Heart left ventricle (tissue), 16 donors: ENCODE measurements around the gene AIF1L. TPM values are rescaled to one million over a fixed set of nuclear protein-coding genes. Genes with fewer than 3 reads are reported as not detected.

ENCODE experiments used
- ATAC-seq, 4 donors: fragments of 200-7000 bp; cut with Tn5 transposase; one replicate each; pipeline ENCODE4 v1.9.1; 2020 to 2022; ENCODE audit warnings: moderate library complexity in 4 of 4, mild to moderate bottlenecking in 3 of 4, moderate number of reproducible peaks in 1 of 4
- DNase-seq, 5 donors: peaks; one replicate each; pipeline ENCODE4 v3.0.0-alpha.2; 2020
- H3K27ac ChIP-seq, 12 donors: fragments of 200-600 bp; sonication (generic) in 4 of 12; one replicate each; pipeline versions ENCODE4 v1.5.0 to v1.8.0; 2016 to 2022; ENCODE audit warnings: mild to moderate bottlenecking in 2 of 12
- H3K27me3 ChIP-seq, 9 donors: fragments of 200-600 bp; sonication (generic) in 2 of 9; one replicate each; pipeline versions ENCODE4 v1.5.1 to v1.8.0; 2016 to 2022; ENCODE audit warnings: mild to moderate bottlenecking in 3 of 9
- H3K36me3 ChIP-seq, 9 donors: fragments of 200-600 bp; sonication (generic) in 2 of 9; one replicate each; pipeline versions ENCODE4 v1.5.0 to v1.8.0; 2018 to 2022; ENCODE audit warnings: mild to moderate bottlenecking in 2 of 9
- H3K4me1 ChIP-seq, 12 donors: fragments of 200-600 bp; sonication (generic) in 4 of 12; one replicate each; pipeline versions ENCODE4 v1.5.0 to v1.8.0; 2016 to 2022; ENCODE audit warnings: mild to moderate bottlenecking in 3 of 12
- H3K4me3 ChIP-seq, 12 donors: fragments of 200-600 bp; sonication (generic) in 4 of 12; one replicate each; pipeline versions ENCODE4 v1.5.0 to v1.8.0; 2017 to 2022; ENCODE audit warnings: mild to moderate bottlenecking in 9 of 12, moderate library complexity in 4 of 12
- H3K9me3 ChIP-seq, 12 donors: fragments of 200-600 bp; sonication (generic) in 4 of 12; one replicate each; pipeline versions ENCODE4 v1.5.0 to v1.8.0; 2016 to 2022; ENCODE audit warnings: mild to moderate bottlenecking in 1 of 12
- CTCF ChIP-seq, 12 donors: fragments of 200-600 bp; sonication (generic) in 4 of 12; IDR thresholded peaks; one replicate each; pipeline versions ENCODE4 v1.5.0 to v1.8.0; 2018 to 2022; ENCODE audit warnings: antibody characterized with exemption in 12 of 12, mild to moderate bottlenecking in 5 of 12
- POLR2A ChIP-seq, 2 donors: fragments of 450-650 bp; IDR thresholded peaks; one replicate each; pipeline ENCODE4 v1.6.1; 2017; ENCODE audit warnings: antibody characterized with exemption in 2 of 2, mild to moderate bottlenecking in 2 of 2, moderate library complexity in 2 of 2
- WGBS, 4 donors: extraction: QIAGEN DNeasy Blood & Tissue Kit in 2 of 4; methylation state at CpG; one replicate each; pipeline versions ENCODE4 v1.1.5 to v1.1.7; 2013 to 2018; 5-methylcytosine and 5-hydroxymethylcytosine counted together
- intact Hi-C, 10 donors: fragments of 100-400 bp; cut with DNase I; formaldehyde crosslinking; loops; one replicate each; pipeline versions ENCODE4 v1.11.1 to v1.14.2; 2022
- polyA plus RNA-seq, 2 donors: library from polyadenylated mRNA; stranded (reverse); fragments of 200-250 nt; gene quantifications; one replicate each; pipeline ENCODE4 v1.2.3, GENCODE V29; 2013
- total RNA-seq, 9 donors: library from RNA; depleted of rRNA in 2 of 9; stranded (reverse); fragments of >200 nt in 2 of 9; fragmentation: NEBNext Ultra II Directional in 3 of 9; extraction: Animal tissue kit (Norgen Biotek cat#: 25700) in 3 of 9; gene quantifications; one replicate each; pipeline versions ENCODE4 v1.1.0 to v1.2.4, GENCODE V29; 2016 to 2023
- donor health status: ischemic (EF 13 %, LVEDD 7.1; RV severe dilation, severe dysfunction).
- donor health status: healthy with polysubstance abuse.
- donor health status: DM: no; HTN: yes; CAD: no.
- donor health status: DM: no; HTN: no; CAD: no.
- donor health status: ischemic (EF 25% LVEDD 6.9; RV normal size, moderate dysfunction).
- donor health status: ischemic (EF 25% LVEDD 5.7; RV mildly dilated, moderate dysfunction).
- donor health status: healthy.
- donor health status: DM: yes; HTN: yes; CAD: no.
- donor health status: ischemic (EF 35%, LVEDD 5.7; RV mildly dilated, moderate dysfunction).
- donor health status: nonischemic (EF 11% LVEDD 7.7; RV severe dilation, severe dysfunction).
- donor health status: DM: yes; HTN: yes; CAD: no.
- donor health status: PGD.
- donor health status: ischemic (EF 29% LVEDD 5.4; RV normal size, mild dysfunction).
- donor health status: nonischemic (EF 23%, LVEDD 6.1; RV moderate dilation, normal function).

Gene AIF1L
- total and polyA plus RNA-seq, 11 donors: 12.1 to 93.8 (median 23.1) TPM

- Histone ChIP-seq H3K27ac (peak overlapping the region in 11 of 12 donors; percentile 59 to 91 (median 81)), H3K36me3 (peaks cover 0 to 58% (median 42%) of the 10 kb centered on the region in 9 donors), H3K27me3 (no peaks in the 10 kb centered on the region), H3K9me3 (no peaks in the 10 kb centered on the region), H3K4me3 (peak overlapping the region; percentile 55 to 99 (median 87)), H3K4me1 (peaks cover 0 to 22% (median 15%) of the 10 kb centered on the region in 12 donors)
- DNase-seq (no peak), ATAC-seq (no peak)
- TF ChIP-seq CTCF (IDR thresholded peaks at IDR 0.05) (no peak), POLR2A (IDR thresholded peaks at IDR 0.05) (no peak)
- 0 to 1% (median 0%) methylated on average over 10 to 11 of the region's 11 CpGs for WGBS, 4 donors
- intact Hi-C loops: loop anchor here in 4 of 10 donors (5.0 to 10.0 kb wide), 2 partner anchors 69 to 71 kb away; no protein-coding TSS in a partner anchor
Observed at GRCh38 chr9:131126059-131126426, 29.7 kb downstream of the AIF1L start.

GRCh38 chr9:131129183-131129582 is 32.9 kb downstream of the AIF1L start:
- Histone ChIP-seq H3K27me3 (no peaks in the 10 kb centered on the region), H3K4me1 (peaks cover 0 to 22% (median 15%) of the 10 kb centered on the region in 12 donors), H3K36me3 (peaks cover 0 to 75% (median 69%) of the 10 kb centered on the region in 9 donors), H3K27ac (no peak overlapping the region), H3K9me3 (no peaks in the 10 kb centered on the region), H3K4me3 (no peak overlapping the region)
- no peak for DNase-seq
- TF ChIP-seq POLR2A (IDR thresholded peaks at IDR 0.05) (no peak), CTCF (IDR thresholded peaks at IDR 0.05) (no peak)
- 73 to 86% (median 77%) methylated on average over 3 of the region's 3 CpGs for WGBS, 4 donors
- ATAC-seq: no peak
- intact Hi-C loops: loop anchor here in 4 of 10 donors (5.0 to 10.0 kb wide), 2 partner anchors 72 to 74 kb away; no protein-coding TSS in a partner anchor

GRCh38 chr9:131138676-131139075 is 42.3 kb downstream of the AIF1L start:
- H3K36me3 ChIP-seq: peaks cover 0 to 100% (median 98%) of the 10 kb centered on the region in 9 donors
- no peak overlapping the region for H3K4me3 ChIP-seq
- intact Hi-C loops: loop anchor here in 1 of 10 donors (10.0 kb wide), 1 partner anchor 306 kb away; no protein-coding TSS in a partner anchor
- no peaks in the 10 kb centered on the region for H3K4me1 ChIP-seq
- no peaks in the 10 kb centered on the region for H3K9me3 ChIP-seq
- ATAC-seq (no peak), DNase-seq (no peak)
- H3K27me3 ChIP-seq: no peaks in the 10 kb centered on the region
- TF ChIP-seq POLR2A (IDR thresholded peaks at IDR 0.05): no peak
- H3K27ac ChIP-seq: no peak overlapping the region
- 87 to 93% (median 92%) methylated on average over 2 of the region's 2 CpGs for WGBS, 4 donors

- H3K4me3 ChIP-seq: no peak overlapping the region
- no peaks in the 10 kb centered on the region for H3K4me1 ChIP-seq
- peaks cover 0 to 100% (median 98%) of the 10 kb centered on the region in 9 donors for H3K36me3 ChIP-seq
- TF ChIP-seq POLR2A (IDR thresholded peaks at IDR 0.05) (no peak), CTCF (IDR thresholded peaks at IDR 0.05) (no peak)
- H3K27ac ChIP-seq: no peak overlapping the region
- no peaks in the 10 kb centered on the region for H3K27me3 ChIP-seq
- intact Hi-C loops: loop anchor here in 1 of 10 donors (10.0 kb wide), 1 partner anchor 1145 kb away; no protein-coding TSS in a partner anchor
- no peaks in the 10 kb centered on the region for H3K9me3 ChIP-seq
- DNase-seq (no peak), ATAC-seq (no peak)
- 76 to 91% (median 83%) methylated on average over 4 of the region's 4 CpGs for WGBS, 4 donors
Observed at GRCh38 chr9:131140112-131140511, 43.8 kb downstream of the AIF1L start.

GRCh38 chr9:131140550-131140949 is 44.2 kb downstream of the AIF1L start:
- H3K36me3 ChIP-seq: peaks cover 0 to 100% (median 98%) of the 10 kb centered on the region in 9 donors
- H3K4me1 ChIP-seq: no peaks in the 10 kb centered on the region
- ATAC-seq (no peak), DNase-seq (no peak)
- H3K27me3 ChIP-seq: no peaks in the 10 kb centered on the region
- TF ChIP-seq POLR2A (IDR thresholded peaks at IDR 0.05) (no peak), CTCF (IDR thresholded peaks at IDR 0.05) (no peak)
- WGBS, 4 donors: 94 to 97% (median 95%) methylated on average over 3 of the region's 3 CpGs
- no peak overlapping the region for H3K4me3 ChIP-seq
- intact Hi-C loops: loop anchor here in 1 of 10 donors (10.0 kb wide), 1 partner anchor 1144 kb away; no protein-coding TSS in a partner anchor
- H3K9me3 ChIP-seq: no peaks in the 10 kb centered on the region
- H3K27ac ChIP-seq: no peak overlapping the region
